ENCODE data around the gene PTPRK.
"Not testable (repeated sequence)": the region's sequence is repeated elsewhere in the genome, so short reads cannot be mapped to it uniquely, and the experiment has no call there.

The PTPRK gene

DNA sequence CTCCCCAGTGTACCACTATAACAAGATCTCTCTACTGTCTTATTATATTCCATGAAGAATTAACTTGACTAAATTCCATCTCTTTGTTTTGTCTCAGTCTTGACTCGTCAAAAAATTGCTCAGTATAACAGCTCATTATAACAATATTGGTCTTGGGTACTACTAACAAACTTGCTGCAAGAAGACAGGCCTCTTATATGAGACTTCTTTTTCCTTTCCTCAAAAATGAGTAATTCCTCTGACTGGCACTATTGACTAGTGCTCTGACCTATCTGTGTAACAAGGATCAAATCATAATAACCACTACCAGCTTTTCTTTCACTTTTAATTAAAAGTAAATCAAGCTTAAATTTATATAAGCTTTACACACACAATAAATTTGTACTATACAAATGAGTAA is 528.3 kb downstream of the PTPRK start:
- no peak for DNase-seq

DNA sequence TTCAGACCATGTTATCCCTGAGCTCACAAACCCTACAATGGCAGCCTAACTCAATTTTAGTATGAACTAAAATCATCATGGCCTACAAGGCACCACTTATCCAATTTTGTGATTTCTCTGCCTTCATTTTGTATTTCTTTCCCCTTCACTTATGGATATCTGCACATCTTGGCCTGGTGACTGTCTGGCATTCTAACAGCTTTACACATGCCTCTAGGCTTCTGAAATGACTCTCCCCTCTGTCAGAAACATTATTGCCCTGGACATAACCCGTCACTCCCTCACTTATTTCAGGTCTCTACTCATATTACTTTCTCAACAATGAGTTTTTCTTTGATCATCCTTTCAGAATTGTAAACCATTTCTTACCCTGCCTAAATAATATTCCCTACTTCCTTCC is 530.3 kb downstream of the PTPRK start:
- no peak for DNase-seq

DNA sequence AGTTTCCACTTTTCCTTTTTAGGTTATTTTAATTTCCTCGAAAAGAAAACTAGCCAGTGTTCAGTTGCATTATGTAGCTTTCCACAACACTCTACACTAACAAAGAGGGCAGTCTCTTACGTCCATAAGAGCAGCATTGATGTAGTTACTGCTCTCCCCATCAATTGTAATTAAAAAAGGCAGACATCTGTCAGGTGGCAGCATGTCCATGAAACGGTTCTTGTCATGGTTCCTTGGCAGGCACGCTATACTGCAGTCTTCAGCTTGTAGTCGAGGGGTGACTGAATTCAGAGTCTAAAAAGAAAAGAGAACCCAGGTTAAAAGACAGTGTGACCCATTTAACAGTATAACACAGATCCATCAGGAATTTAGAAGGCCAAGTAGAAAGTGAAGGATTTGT is 539.4 kb downstream of the PTPRK start:
- DNase-seq, result no peak

DNA sequence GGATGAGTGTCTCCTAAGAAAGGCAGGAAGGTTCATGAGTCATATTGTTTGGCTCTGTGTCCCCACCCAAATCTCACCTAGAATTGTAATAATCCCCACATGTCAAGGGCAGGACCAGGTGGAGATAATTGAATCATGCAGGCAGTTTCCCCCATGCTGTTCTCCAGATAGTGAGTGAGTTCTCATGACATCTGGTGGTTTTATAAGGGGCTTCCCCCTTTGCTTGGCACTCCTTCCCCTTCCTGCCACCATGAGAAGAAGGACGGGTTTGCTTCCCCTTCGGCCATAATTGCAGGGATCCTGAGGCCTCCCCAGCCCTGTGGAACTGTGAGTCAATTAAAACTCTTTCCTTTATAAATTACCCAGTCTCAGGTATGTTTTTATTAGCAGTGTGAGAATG is 542.2 kb downstream of the PTPRK start:
- DNase-seq, result not testable (repeated sequence)

DNA sequence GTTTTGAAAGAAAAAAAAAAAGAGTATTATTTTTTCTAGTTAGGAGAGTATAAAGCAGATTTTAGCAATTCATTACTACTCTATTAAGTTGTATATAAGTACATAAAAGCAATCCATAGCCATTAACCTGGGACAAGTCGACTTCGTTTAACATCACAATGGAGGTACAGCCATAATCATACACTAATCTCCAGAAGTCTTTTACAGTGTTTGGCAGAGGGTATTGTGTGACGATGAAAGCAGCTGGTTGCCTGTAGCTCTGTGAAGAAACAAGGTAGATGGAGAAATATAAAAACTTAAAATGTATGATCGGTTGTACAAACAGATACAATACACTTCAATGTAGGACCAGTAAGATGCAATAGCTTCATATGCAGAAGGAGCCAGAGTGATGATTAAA is 543.6 kb downstream of the PTPRK start:
- no peak for DNase-seq

DNA sequence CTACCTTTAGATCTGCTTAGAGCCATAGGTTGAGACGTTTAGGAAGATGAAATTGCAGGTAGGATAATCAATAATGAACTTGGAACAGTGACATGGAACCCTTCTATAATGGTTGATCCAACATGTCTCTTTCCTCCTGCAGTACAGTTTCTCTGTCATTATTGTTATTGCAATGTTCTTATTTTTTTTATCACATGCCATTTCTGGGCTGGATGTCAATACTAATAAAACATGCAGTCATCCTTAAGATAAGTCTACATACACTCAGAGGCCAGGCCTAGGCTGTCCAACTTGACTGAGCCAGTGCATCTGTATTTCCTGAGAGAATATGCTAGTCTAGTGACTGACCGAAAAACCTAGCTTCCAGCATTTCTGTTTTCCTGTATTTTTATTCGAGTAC is 544.3 kb downstream of the PTPRK start:
- no peak for DNase-seq

DNA sequence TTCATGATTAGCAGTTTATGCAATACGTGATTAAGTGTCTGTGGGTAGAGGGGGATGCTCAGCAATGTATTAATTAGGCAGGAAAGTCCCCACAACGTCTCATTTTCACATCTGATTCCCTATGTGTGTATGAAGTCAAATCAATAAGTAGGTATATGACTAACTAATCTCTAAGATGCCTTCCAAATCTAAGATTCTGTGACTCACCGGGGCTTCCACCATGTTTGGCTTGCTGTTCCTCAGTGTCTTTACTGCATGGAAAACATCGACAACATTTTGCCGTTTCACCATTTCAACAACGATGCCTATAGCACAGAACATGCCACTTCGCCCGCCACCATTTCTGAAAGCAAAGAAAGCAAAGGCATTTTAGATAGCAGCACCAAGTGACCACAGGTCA is 547.6 kb downstream of the PTPRK start:
- no peak for DNase-seq

DNA sequence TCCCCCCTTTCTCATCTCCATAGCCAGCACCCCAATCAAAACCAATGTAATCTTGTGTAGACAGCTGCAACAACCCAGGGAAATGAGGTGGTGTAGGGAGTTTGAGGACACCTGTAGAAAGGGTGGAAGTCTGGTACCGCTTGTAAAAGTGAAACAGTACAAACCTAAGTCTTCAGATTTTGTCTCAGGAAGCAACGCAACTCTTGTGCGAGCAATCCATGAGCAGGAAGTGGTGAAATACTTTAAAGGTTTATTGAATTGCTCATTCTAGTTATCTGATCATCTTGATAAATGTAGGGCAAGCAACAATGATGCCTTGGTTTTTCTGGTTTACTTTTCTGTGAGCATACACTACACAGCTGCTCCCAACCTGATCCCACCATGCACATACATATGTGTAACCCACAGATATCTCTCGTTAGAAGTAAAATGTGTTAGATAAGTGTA is 548.4 kb downstream of the PTPRK start:
- DNase-seq, result no peak

DNA sequence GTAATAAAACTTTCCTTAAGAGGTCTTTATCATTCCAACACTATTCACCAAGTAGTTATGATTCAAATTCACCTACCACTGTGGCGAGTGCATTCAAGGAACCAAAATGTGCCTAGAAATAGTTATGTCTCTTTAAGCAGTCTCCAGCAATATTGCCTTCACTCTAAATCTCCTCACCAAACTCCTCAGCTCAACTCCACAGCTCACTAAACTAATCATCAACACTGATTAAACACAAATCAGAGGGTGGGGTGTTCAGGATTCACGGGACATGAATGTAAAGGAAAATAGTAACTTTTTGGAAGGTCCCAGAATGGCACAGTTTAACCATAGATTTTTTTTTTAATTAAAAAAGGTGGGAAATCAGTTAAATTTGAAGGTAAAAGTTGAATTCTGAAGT is 549.0 kb downstream of the PTPRK start:
- no peak for DNase-seq

DNA sequence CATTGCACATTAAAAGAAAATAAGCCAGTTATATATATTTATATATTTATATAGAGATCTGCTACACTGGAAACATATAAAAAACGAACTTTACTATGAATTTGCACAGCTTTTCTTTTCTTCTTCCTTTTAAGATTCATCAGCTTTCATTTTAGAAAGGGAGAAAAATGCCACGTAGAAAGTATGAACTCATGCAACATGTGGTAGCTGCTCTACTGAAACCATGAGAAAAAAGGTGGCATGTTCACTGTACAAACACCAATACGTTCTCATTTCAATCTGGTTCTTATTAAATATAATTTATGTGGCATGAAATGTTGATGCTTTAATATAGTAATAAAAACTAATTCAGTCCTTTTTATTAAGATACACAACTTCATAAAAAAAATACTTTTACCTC is 550.7 kb downstream of the PTPRK start:
- no peak for DNase-seq

DNA sequence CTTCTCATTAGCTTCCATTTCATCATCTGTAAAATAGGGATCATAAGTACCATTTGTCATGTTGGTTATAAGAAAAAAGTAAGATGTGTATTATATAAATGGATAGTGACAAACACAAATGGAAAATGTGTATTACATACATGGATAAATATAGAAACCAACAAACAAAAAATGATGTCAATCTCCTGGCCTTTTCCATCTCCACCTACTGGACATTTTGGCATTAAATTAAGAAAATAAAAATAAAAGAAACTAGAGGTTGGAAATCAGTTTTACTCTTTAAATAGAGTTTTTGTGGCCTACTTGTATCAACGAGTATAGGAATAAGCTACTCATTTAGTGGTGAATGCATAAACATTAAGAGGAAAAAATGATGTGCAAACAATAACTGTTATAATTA is 552.0 kb downstream of the PTPRK start:
- no peak for DNase-seq

DNA sequence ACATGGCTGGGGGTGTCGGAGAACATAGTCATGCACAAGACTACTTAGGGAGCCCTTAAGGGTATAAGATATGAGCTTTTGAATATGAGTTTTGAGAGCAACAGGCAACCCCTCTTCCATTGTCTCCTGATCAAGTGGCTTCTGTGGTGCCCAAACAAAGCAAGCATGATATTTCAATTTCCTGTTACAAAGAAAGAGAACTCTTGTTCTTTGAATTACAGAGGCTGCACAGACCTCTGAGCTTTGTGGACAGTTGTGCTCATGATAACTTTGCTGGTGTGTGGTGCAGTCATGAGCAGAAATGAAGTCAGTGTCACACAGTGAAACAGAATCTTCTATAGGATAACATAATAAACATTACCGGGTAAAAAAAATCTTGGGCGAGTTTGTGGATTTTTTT is 552.7 kb downstream of the PTPRK start:
- DNase-seq, result no peak

DNA sequence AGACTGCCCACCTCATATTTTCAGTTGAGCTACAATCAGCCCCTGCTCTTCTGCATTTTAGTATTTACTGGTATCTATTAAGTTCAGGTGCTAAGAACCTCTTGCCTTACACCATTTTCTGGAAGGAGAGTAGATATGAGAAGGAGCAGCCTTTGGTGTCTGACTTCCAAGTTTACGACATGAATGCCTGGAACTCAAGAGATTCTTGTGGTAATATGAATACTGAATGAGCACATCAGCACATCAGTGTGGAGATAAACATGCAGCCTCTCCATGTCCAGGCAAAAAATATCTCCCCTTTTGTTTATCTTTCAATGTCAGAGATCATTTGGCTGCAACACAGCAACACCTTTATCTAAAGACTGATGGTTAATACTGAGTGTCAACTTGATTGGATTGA is 553.8 kb downstream of the PTPRK start:
- no peak for DNase-seq

DNA sequence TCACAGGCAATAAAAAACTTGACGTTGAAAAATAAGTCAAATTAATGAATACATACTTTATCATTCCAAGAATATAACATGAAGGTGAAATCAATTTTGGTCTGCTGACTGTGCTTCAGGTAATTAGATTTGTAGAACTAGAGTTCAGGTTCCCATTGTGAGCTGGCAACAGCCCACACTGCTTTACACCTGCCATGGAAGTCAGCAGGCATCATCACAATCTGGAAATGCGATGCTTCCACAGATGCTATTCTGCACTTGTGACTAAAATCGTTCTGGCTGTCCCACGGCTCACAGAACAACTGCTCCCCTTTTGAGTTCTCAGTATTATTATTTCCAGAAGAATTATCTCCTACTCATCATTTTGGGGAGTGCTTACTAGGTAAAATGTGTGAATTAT is 556.9 kb downstream of the PTPRK start:
- DNase-seq, result no peak

DNA sequence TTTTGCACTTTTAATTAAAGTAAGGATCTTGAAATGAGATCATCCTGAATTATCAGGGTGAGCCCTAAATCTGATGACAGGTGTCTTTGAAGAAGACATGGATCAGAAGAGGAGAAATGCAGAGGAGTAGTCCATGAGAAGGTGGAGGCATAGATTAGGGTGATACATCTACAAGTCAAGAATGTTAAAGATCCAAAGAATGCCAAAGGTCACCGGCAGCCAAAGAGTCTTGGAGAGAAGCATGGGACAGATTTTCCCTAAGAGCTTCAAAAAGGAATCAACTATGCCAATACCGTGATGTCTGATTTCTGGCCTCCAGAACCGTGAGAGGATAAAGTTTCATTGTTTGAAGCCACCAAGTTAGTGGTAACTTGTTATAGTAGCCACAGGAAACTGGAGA is 560.5 kb downstream of the PTPRK start:
- no peak for DNase-seq

DNA sequence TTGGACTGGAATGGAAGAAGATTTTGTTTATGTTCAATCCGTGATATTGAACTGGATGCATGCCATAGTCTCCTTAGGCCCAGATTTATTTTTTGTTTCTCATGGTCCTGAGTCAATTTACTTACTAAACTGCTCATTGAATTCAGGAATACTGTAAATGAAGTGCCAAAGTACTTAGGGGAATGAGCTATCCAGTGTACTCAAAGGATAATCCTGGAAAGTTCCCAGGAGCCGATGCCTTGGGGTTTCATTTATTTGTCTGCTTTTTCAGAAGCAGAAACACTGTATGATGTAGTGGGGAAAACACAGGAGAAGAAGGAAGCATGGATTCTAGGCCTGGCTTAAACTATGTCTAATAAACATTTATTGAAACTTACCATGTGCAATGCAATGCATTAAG is 563.4 kb downstream of the PTPRK start:
- no peak for DNase-seq

DNA sequence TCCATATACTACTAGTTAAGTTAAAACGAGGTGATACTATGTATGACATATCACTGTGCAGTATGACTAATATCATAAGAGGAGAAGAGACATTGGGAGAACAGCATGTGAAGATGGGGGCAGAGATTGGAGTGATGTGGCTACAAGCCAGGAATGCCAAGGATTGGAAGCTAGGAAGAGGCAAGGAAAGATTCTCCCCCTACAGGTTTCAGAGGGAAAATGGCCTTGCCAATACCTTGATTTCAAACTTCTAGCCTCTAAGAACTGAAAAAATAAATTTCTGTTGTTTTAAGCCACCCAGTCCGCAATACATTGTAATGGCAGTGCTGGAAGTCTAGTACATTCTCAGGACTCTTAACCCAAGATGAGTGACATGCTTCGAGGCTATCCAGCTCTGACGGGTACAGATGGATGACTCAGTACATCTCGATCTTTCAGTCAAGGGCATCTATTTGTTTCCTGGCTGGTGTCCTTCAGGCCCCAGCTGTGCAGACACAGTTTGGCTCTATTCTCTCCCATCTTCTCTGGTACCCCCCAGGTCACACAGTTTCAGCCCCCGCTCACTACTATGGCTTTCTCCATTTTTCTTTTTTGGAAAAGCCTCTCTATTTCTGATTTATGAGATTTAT is 564.0 kb downstream of the PTPRK start:
- no peak for DNase-seq

DNA sequence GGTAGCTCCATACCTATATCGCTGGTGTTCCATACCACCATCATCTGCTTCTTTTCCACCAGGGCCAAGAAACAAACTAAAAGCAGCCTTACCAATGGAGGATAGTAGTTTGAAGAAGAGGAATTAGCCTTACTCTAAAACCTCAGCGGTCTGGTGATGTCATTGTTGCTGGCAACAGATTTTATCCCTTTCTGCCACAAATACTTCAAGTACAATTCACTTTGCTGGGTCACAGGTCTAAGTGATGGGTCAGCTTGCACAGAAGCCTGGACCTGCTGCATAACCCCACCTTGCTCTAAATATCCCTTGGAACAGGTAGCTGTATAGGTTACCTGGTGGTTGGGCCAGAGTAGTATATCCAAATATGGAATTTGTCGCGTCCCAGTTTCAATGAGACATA is 566.3 kb downstream of the PTPRK start:
- DNase-seq, result no peak

DNA sequence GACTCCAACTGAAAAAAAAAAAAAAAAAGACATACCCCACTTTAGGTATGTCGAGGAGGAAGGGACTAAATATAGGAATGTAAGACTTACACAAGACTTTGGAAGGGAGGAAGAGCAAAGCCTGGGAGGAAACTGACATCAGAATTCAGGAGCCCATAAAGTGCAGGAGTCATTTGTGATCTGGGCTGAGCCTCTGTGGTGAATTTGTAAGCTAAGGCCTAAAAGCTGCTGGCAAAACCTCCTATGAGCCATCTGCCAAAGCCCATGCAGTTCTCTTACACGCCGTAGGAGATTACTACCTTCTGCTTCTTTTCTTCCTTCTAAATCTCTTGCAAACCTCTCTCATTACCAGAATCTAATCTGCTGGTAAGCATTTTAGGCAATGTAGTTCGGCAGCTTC is 567.6 kb downstream of the PTPRK start:
- peak; percentile 88 for DNase-seq

DNA sequence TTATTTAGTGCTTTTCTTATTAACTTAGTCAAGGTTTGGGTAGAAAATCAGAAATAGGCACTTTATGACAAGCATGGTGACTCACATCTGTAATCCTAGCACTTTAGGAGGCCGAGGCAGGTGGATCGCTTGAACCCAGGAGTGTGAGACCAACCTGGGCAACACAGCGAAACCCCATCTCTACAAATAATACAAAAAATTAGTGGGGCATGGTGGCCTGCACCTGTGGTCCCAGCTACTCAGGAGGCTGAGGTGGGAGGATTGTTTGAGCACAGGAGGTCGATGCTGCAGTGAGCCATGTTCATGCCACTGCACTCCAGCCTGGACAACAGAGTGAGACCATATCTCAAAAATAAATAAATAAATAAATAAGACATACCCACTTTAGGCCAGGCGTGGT is 568.2 kb downstream of the PTPRK start:
- no peak for DNase-seq

DNA sequence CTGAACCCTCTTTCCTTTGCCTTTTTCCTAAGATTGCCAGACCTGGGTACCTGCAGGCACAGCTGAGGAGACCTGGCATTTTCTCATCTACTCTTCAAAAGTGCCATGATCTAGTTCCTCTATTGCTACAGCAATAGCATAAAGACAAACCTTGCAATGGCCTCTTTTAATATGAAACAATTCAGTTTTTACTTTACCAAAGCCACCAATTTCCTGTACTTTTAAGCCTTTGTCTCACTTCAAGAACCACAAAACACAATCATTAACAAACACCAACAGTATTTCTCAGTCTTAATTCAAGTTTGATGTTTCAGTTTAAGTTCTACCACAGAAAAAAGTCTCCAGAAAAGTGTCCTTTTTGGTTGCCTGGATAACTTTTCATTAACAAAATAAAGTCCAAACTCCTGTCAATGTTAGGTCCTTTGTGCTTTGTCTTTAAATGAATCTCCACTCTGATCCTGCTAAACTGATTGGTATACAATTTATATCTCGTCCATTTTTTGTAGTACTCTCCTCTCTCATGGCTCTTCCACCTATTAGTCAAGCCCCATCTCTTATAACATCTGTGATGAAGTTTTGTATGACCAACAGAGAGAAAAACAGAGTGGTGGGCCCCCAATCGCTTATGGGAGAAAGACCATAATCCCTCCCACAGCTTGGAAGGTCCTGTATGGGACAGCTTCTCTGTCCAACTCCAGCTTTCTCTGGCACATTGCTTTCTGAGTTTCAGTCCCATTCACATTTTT is 569.1 kb downstream of the PTPRK start:
- DNase-seq, result no peak

DNA sequence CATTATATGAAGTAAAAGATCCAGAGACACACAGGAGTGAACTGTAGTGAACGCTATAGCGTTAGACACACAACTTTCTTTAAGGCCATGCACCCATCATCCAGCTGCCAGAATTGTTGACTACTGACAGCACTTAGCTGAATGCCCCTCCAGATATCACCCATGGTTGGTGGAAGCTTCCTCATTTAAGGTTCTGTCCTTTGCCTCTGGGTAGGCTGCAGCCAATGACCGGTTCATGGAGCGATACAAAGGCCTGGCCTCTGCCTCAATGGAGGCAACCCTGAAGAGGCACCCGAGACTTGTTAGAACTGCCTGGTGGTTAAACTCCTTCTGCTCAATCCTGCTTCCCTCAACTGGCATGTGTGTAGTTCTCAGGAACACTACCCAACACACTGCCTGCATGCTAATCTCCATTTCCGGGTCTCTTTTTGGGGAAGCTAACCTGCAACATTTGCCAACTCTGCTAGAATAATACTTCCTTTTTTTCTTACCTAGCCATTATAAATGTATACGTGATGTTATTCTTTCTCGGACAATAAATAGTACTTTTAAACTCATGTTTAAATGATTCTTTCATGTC is 569.7 kb downstream of the PTPRK start:
- DNase-seq, result no peak

DNA sequence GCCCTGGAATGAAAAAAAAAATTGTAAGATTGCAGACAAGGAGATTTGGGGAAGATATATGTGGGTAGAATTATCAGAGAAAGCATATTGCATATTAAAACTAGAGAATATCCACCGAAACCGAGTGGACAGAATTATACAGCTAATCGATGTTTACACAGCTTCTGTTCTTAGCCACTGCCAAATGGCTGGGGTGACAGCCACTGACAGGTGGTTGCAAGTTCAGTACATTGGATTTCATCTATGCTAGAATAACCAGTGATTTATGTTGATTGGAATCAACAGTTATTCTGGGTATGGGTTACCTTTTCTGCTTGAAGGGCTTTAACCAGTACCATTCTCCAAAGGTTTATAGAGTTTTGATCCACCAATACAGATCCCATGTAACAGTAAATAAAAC is 571.1 kb downstream of the PTPRK start:
- DNase-seq, result no peak

DNA sequence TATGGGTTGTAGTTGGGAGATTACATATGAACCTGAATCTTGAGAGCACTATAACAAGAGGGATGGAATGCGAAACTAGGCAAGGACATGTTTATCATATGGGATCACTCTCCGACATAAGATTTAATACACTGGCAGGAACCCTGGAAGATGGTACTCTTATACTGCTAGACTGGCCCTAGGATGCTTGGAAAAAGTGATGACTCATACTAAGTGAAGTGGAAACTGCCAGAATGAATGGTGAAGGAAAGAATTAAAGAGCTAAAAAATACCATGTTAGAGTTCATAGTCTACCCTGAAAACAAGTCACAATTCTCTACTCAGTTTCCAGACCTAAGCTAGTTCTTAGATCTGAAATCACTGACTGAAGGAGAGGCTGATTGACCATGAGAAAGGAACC is 574.0 kb downstream of the PTPRK start:
- no peak for DNase-seq
